H1 (cell line): ENCODE measurements around the gene CMIP. TPM values are rescaled to one million over a fixed set of nuclear protein-coding genes. Genes with fewer than 3 reads are reported as not detected.

ENCODE experiments used
- USF2 ChIP-seq: IDR thresholded peaks from 2 replicates; pipeline ENCODE4 v1.6.1; 2011; ENCODE audit warnings: low read length, improper control_type of control experiment
- YY1 ChIP-seq: IDR thresholded peaks from 2 replicates; pipeline ENCODE4 v1.6.1; 2011; ENCODE audit warnings: low read depth, mild to moderate bottlenecking, low read length
- polyA plus RNA-seq, 7 experiments: library from polyadenylated mRNA; depleted of rRNA in 3 of 7; stranded (reverse) in 5 of 7; unstranded in 2 of 7; fragments of >200 nt in 5 of 7; fragments of 200-250 nt in 2 of 7; gene quantifications; 1 replicate in 5 of 7; 2 replicates in 1 of 7; 4 replicates in 1 of 7; pipeline versions ENCODE4 v1.2.1 to v1.2.3, GENCODE V29; 2011 to 2013; ENCODE audit warnings: missing spikeins in 2 of 7, mixed read lengths in 2 of 7
- total RNA-seq: library from RNA; stranded (reverse); fragmentation: NEBNext Ultra II Directional; extraction: Animal tissue kit (Norgen Biotek cat#: 25700); gene quantifications from 2 replicates; pipeline ENCODE4 v1.2.1, GENCODE V29; 2021

The CMIP gene
- total and polyA plus RNA-seq, 2 of the 8 experiments (the other 6 are each of a cell fraction or from before 2014, with no cell fraction given) = 7.9 to 53.2 TPM

GRCh38 chr16:81542609-81543570 lies 98.3 kb downstream of the CMIP start (continued):
- TF ChIP-seq YY1 = no peak
- no peak for TF ChIP-seq USF2
